HS-5 (cell line): ENCODE measurements around the gene HLA-DQA2.
A peak's percentile ranks its signal among the peaks of the same experiment; 100 is the strongest.
"Not testable (repeated sequence)": the region's sequence is repeated elsewhere in the genome, so short reads cannot be mapped to it uniquely, and the experiment has no call there.

Experiments
- DNase-seq: peaks from one replicate; pipeline ENCODE4 v3.0.0-alpha.2; 2012; ENCODE audit warnings: low read depth

The HLA-DQA2 gene

GRCh38 chr6:32779036-32779435 lies 37.8 kb downstream of the HLA-DQA2 start:
- DNase-seq, result no peak

DNA sequence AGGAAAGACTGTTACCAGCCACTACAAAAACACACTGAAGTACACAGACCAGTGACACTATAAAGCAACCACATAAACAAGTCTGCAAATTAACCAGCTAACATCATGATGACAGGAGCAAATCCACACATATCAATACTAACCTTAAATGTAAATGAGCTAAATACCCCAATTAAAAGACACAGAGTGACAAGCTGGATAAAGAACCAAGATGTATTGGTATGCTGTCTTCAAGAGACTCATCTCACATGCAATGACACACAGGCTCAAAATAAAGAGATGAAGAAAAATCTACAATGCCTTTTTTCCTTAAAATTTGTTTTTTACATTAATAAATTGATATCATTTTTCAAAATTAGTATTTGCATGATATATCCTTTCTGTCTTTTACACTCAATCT lies 41.7 kb downstream of the HLA-DQA2 start:
- DNase-seq, result not testable (repeated sequence)

DNA sequence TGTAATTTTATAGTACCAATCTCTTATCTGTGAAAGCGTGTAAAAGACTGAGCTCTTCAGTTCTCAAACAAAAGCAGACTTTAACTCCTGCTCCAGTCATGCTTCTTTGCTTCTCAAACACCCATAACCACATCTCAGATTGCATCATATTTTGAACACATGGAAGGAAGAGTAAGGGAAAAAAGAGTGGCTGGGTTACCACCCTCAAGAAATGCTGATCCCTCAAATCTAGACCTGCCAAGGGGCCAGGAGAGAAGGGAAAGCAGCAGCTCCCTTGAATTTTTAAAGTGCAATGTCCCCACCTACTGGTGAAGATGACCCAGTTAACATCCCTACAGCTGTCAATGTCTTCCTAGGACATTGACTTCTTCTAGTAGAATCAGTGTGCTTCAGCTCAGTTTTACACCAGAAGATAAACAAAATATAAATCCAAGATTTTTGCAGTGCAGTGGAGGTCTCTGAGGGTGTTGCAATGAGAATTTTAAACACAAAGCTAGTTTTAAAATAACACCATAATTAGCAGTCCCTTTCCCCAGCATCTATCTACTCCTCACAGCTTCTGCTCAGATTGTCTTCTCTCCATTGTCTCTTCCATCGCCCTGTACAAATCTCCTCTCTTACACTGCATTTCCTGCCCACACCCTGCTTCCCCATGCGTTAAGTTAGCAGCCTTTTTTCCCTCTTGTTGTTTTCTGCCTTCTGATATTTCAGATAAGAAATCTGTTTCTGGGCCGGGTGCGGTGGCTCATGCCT lies 44.8 kb downstream of the HLA-DQA2 start:
- peak; percentile 15 for DNase-seq

DNA sequence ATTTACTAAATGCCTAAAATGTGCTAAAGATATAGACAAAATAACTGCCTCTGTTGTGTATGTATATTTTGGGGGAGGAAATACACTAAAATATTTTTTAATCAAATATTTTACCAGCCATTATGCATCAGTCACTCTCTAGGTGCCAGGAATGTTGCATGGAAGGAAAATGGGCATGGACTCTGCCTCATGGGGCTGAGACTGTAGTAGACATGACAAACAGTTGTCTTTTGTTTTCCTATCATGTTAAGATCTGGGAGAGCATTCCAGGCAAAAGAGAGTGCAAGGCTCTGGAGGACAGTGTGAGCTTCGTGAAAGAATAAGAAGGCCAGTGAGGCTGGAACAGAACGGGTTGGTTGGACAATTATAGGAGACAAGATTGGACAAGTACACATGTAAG lies 49.1 kb downstream of the HLA-DQA2 start:
- DNase-seq, result no peak

GRCh38 chr6:32792901-32793435 lies 51.8 kb downstream of the HLA-DQA2 start:
- DNase-seq, result no peak

GRCh38 chr6:32794510-32794909 lies 53.3 kb downstream of the HLA-DQA2 start:
- DNase-seq, result no peak
